Suppressor macrophage treated with lipopolysaccharide for 1 hour (primary cell): ENCODE data around the gene REP15.
"Not testable (repeated sequence)": the region's sequence is repeated elsewhere in the genome, so short reads cannot be mapped to it uniquely, and the experiment has no call there.

Experiments
- DNase-seq, 3 donors: peaks; one replicate each; pipeline ENCODE4 v3.0.0-alpha.2; 2020 to 2022

REP15 gene

GRCh38 chr12:27703720-27704452 is 7.6 kb downstream of the REP15 start:
- DNase-seq: peak; percentile 79 to 84 (median 81)

- no peak for DNase-seq
Measured at GRCh38 chr12:27705263-27705662, 9.0 kb downstream of the REP15 start.

DNA sequence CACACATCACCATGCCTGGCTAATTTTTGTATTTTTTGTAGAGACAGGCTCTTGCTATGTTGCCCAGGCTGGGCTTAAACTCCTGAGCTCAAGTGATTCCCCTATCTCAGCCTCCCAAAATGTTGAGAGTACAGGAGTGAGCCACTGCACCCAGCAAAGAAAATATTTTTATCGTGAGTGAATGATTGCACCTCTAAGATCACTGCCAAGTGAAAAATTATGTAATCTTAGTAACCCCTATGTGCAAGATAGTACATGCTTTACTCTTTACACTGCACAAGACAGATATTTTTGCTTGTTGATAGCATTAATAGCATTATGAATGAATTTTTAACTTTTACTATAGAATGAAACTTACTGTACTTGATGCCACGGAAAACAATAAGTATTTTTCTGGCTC is 11.0 kb downstream of the REP15 start:
- no peak for DNase-seq

- DNase-seq: no peak
Measured at GRCh38 chr12:27709212-27709931, 13.1 kb downstream of the REP15 start.

GRCh38 chr12:27709932-27710591 is 13.8 kb downstream of the REP15 start:
- peak in 1 of 3 donors; percentile 35 for DNase-seq

DNA sequence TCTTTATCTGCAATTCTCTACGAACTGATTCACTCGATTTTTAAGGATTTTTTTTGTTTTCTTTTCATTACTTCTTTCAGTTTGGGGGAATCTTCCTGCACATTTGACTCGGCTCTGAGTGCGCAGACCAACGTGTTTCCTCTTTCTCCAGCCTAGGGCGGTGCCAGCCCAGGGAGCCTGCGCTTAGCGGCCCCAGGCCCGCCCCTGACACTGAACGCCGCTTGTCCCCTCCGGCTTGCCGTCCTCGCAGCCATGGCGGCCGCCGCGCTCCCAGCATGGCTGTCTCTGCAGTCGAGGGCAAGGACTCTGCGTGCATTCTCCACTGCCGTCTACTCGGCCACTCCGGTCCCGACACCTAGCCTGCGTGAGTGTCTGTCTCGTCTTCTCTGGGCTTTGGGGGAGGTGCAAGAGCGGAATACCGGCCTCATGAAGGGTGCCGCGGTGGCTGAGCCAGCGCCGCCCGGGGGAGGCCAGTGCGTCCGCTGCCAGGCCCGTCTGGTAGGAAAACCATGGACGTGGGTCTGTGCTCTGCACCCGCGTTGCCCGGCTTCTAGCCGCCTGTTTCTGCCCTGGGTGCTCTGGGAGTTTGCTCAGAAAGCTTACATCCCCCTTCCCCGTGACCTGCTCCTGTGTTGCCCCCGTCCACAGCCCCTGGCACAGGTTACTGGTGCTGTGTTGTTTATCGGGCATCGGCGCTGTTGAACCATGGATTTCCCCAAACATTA is 14.5 kb downstream of the REP15 start, which contains the start of gene MRPS35:
MRPS35 (plus strand) TSS at position 241 of the 725 bp plus-strand sequence; CDS start at position 253, 12 bp downstream.
- DNase-seq: peak; percentile 94 to 97 (median 96)

DNA sequence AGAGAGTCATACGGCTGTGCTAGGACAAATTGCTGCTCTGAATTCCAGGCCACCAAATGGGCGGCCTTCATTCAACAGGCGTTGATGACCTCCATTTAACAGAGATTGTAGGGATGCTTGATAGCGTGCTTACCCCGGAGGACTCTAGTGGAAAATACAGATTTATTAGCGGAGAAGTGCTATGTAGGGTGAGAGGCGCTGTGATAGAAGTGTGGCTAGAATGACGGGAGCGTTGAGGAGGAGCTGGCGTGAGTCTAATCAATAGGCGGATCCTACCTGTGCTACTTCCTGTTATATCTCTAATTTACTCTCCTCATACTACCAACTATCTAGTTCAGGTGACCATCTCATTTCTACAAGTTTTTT is 15.1 kb downstream of the REP15 start:
- peak in 1 of 3 donors; percentile 9 for DNase-seq

- peak in 2 of 3 donors; percentile 27 to 32 for DNase-seq
Measured at GRCh38 chr12:27711967-27712366, 15.7 kb downstream of the REP15 start.

DNA sequence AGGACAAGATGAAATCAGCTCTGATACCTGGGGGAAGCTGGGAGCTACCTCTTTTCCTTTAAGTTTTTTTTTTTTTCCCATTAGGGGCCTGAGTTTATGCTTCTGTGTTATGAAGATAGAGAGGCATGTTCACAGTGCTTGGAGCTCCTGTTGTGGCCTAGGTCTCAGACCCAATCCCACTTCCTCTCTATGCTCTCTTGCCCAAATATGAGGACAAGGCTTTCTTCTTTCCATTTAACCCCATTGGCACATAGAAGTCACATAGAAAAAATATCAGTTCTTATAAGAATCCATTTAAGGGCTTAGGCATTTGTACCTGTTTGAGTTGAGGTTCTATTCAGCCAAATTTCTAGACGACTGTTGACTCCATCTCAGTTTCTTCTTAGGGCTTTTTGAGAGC is 27.0 kb downstream of the REP15 start:
- no peak for DNase-seq

DNA sequence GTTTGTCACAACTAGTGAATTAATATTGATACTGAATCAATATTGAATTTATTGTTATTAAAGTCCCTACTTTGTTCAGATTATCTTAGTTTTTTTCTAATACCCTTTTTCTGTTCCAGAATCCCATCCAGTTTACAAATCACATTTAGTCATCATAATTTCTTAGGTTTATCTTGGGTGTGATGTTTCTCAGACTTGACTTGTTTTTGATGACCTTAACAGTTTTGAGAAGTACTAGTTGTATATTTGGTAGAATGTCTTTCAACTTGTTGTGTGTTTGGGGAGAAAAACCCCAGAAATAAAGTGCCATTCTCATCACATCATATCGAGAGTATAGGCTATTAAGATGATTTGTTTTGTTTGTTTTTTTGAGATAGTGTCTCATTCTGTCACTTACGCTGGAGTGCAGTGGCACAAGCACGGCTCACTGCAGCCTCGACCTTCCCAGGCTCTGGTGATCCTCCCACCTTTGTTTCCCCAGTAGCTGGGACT is 33.9 kb downstream of the REP15 start:
- DNase-seq: no peak

DNA sequence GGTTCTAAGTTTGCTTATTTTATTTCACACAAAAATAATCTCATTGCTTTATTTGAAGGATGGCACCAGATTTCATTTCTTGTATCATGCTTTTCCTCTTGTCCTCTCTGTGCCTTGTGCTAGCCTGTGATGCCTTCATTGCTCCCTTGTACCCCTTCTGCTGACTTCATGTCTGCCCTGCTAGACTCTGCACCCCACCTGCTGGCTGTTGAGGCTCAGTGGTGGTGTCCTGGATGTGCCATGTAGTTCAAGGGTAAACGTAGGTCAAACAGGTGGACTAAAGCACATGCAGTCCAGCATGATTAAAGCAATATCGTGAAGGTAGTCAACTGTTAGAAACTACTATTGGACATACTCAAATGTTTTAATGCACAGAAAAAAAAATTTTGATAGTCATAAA is 36.0 kb downstream of the REP15 start:
- DNase-seq: no peak

- DNase-seq: peak; percentile 39 to 59 (median 46)
Measured at GRCh38 chr12:27733052-27733656, 36.9 kb downstream of the REP15 start.

DNA sequence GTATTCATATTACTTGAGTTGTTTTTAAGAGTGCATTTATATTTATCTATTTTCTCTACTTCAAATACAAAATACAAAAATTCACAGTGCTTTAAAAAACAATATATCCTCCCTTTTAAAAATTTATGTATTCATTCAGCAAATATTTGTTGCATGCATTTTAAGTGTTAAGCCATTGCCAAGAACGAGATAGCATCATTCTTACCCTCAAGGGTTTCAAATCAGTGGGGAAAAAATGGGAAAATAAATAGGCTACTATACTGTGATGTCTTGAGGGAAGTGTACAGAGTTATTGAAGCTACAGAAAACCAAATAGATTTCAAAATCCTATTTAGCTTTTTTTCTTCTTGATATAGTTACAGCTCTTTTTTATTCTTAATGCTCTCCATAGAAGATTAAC is 37.5 kb downstream of the REP15 start:
- no peak for DNase-seq

DNA sequence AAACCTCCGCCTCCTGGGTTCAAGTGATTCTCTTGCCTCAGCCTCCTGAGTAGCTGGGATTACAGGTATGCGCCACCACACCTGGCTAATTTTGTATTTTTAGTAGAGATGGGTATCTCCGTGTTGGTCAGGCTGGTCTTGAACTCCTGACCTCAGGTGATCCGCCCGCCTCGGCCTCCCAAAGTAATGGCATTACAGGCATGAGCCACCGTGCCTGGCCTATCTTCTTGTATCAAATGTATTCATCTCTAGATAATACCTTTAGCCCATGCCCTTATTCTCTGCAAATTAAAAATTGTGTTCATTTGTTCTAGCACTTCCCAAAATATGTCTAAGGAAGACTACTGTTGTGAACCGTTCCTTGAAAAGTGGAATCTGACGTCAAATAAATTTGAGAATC is 38.1 kb downstream of the REP15 start:
- not testable (repeated sequence) for DNase-seq

DNA sequence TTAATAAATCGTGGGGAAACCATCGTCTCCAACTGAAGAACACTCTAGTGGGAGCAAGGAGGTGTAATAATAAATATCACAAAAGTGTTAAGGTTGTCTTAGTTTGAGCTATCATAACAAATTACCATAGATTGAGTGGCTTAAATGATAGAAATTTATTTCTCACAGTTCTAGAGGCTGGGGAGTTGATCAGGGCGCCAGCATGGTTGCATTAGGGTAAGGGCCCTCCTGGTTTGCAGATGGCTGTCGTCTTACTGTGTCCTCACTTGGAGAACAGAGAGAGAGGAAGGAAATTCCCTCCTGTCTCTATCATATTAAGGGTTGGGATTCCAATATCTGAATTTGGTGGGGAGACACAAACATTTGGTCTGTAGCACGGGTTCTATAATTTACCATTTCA is 47.4 kb downstream of the REP15 start:
- no peak for DNase-seq

DNA sequence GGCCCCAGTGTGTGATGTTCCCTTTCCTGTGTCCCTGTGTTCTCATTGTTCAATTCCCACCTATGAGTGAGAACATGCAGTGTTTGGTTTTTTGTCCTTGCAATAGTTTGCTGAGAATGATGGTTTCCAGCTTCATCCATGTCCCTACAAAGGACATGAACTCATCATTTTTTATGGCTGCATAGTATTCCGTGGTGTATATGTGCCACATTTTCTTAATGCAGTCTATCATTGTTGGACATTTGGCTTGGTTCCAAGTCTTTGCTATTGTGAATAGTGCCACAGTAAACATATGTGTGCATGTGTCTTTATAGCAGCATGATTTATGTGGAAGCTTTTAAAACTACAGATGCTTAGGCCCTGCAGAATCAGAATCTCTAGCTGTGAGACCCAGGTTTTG is 49.5 kb downstream of the REP15 start:
- not testable (repeated sequence) for DNase-seq
